ENCODE data around the gene MYRF.

- TF ChIP-seq CTCF (IDR thresholded peaks at IDR 0.05; ENCODE audit: low read depth, low read length, poor library complexity, severe bottlenecking) (no peak), EZH2phosphoT487 (IDR thresholded peaks at IDR 0.05; ENCODE audit: borderline replicate concordance, low read length) (no peak)
Measured at GRCh38 chr11:61805146-61805545, 52.7 kb downstream of the MYRF start.
